ENCODE data around the gene ERGIC1.
A peak's percentile ranks its signal among the peaks of the same experiment; 100 is the strongest.

The ERGIC1 gene

DNA sequence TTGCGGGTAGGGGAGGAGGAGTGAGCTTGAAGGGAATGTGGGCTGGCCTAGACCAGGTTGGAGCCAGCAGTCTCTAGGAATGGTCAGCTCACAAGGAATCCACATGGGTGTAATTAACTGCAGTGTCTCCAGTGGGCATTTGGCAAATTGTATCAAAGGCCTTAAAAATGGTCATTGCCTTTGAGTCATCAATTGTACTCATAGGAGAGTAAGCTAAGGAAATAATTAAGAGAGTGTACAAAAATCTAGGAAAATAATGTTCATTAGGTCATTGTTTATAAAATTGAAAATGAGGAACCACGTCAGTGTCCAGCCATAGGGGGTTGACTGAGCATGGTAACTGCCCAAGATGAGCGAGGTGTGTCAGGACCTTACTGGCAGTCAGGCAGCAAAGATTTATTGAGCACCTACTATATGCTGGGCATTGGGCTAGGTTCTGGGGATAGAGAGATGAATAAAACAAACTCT, 95.4 kb downstream of the ERGIC1 start:
- Histone ChIP-seq H2BK5ac (ENCODE audit: low read length) (no peak overlapping the region), H3K4me3 (ENCODE audit: low read length in 2 of 2) (no peak overlapping the region), H4K91ac (ENCODE audit: low read depth, low read length, poor library complexity) (no peak overlapping the region), H3K27ac (replicated peaks; ENCODE audit: low read length) (no peak overlapping the region), H2AFZ (ENCODE audit: low read length) (no peak overlapping the region), H3K27me3 (ENCODE audit: control insufficient read depth in 3 of 3, insufficient read depth in 3 of 3, low read depth in 1 of 3, low read length in 3 of 3) (no peaks in the 10 kb centered on the region), H3K36me3 (replicated peaks in 1 of 2; ENCODE audit: control insufficient read depth in 2 of 2, insufficient read depth in 2 of 2, low read length in 2 of 2) (peaks cover 11 to 55% of the 10 kb centered on the region in 2 donors), H3K14ac (ENCODE audit: low read length) (no peak overlapping the region), H4K8ac (ENCODE audit: low read depth, low read length) (no peak overlapping the region), H2BK15ac (ENCODE audit: low read length) (no peak overlapping the region), H3K79me1 (ENCODE audit: low read depth, low read length) (peaks cover 3% of the 10 kb centered on the region), H2BK12ac (ENCODE audit: low read length) (no peak overlapping the region), H3K4ac (ENCODE audit: low read length) (no peak overlapping the region), H3K23ac (ENCODE audit: low read depth, low read length, poor library complexity) (no peak overlapping the region), H3K9ac (ENCODE audit: low read depth, low read length, poor library complexity) (no peak overlapping the region), H2BK120ac (ENCODE audit: low read depth, low read length) (no peak overlapping the region), H3K4me1 (ENCODE audit: control insufficient read depth in 2 of 2, insufficient read depth in 1 of 2, low read depth in 1 of 2, low read length in 2 of 2) (no peaks in the 10 kb centered on the region), H2AK5ac (ENCODE audit: low read depth, low read length) (no peak overlapping the region), H3K18ac (ENCODE audit: low read length) (no peak overlapping the region), H3K9me3 (replicated peaks in 1 of 2; ENCODE audit: control insufficient read depth in 2 of 2, insufficient read depth in 1 of 2, low read depth in 1 of 2, low read length in 2 of 2) (no peaks in the 10 kb centered on the region), H3K4me2 (ENCODE audit: insufficient read depth, low read length, poor library complexity, severe bottlenecking) (no peak overlapping the region)
- WGBS, 2 donors (ENCODE audit: extremely low coverage in 2 of 2, insufficient read length in 2 of 2, insufficient replicate concordance in 1 of 2): no CpG with 5 or more reads among the region's 3 CpGs
- DNase-seq (ENCODE audit: low spot score): no peak

DNA sequence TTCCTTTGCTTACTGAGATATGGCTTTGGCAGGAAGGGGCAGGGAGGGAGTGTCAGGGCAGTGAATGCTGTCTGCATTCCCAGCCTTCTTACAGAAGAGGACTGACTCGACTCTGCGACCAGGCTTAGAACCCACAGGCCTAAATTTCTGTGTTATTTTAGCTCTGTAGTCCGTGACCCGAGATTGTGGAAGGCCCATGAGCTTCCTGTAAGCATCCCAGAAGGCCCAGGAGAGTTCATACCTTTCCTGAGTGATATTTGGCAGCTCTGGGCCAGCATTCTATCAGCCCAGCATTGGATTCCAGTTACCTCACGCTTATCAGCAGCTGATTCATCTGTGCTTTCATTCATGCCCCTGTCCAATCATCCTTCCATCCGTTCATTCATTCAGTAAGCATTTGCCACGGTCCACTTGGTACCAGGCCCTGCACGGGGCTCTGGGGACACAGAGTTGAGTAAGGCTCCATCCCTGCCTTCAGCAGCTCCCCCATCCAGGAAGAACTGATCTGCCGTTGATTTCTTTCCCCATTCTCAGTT, 97.0 kb downstream of the ERGIC1 start:
- Histone ChIP-seq H3K4me2 (ENCODE audit: insufficient read depth, low read length, poor library complexity, severe bottlenecking) (no peak overlapping the region), H3K79me1 (ENCODE audit: low read depth, low read length) (peaks cover 4% of the 10 kb centered on the region), H3K4me1 (ENCODE audit: control insufficient read depth in 2 of 2, insufficient read depth in 1 of 2, low read depth in 1 of 2, low read length in 2 of 2) (no peaks in the 10 kb centered on the region), H3K27ac (replicated peaks; ENCODE audit: low read length) (no peak overlapping the region), H3K36me3 (replicated peaks in 1 of 2; ENCODE audit: control insufficient read depth in 2 of 2, insufficient read depth in 2 of 2, low read length in 2 of 2) (peaks cover 15 to 63% of the 10 kb centered on the region in 2 donors), H2AK5ac (ENCODE audit: low read depth, low read length) (no peak overlapping the region), H2BK15ac (ENCODE audit: low read length) (no peak overlapping the region), H3K9ac (ENCODE audit: low read depth, low read length, poor library complexity) (no peak overlapping the region), H2AFZ (ENCODE audit: low read length) (no peak overlapping the region), H3K23ac (ENCODE audit: low read depth, low read length, poor library complexity) (no peak overlapping the region), H3K14ac (ENCODE audit: low read length) (no peak overlapping the region), H3K27me3 (ENCODE audit: control insufficient read depth in 3 of 3, insufficient read depth in 3 of 3, low read depth in 1 of 3, low read length in 3 of 3) (no peaks in the 10 kb centered on the region), H4K91ac (ENCODE audit: low read depth, low read length, poor library complexity) (no peak overlapping the region), H3K4ac (ENCODE audit: low read length) (no peak overlapping the region), H2BK5ac (ENCODE audit: low read length) (no peak overlapping the region), H3K18ac (ENCODE audit: low read length) (no peak overlapping the region), H4K8ac (ENCODE audit: low read depth, low read length) (no peak overlapping the region), H2BK12ac (ENCODE audit: low read length) (no peak overlapping the region), H3K9me3 (replicated peaks in 1 of 2; ENCODE audit: control insufficient read depth in 2 of 2, insufficient read depth in 1 of 2, low read depth in 1 of 2, low read length in 2 of 2) (no peaks in the 10 kb centered on the region), H3K4me3 (ENCODE audit: low read length in 2 of 2) (no peak overlapping the region), H2BK120ac (ENCODE audit: low read depth, low read length) (no peak overlapping the region)
- WGBS, 2 donors (ENCODE audit: extremely low coverage in 2 of 2, insufficient read length in 2 of 2, insufficient replicate concordance in 1 of 2): no CpG with 5 or more reads among the region's 9 CpGs
- DNase-seq (ENCODE audit: low spot score): no peak

DNA sequence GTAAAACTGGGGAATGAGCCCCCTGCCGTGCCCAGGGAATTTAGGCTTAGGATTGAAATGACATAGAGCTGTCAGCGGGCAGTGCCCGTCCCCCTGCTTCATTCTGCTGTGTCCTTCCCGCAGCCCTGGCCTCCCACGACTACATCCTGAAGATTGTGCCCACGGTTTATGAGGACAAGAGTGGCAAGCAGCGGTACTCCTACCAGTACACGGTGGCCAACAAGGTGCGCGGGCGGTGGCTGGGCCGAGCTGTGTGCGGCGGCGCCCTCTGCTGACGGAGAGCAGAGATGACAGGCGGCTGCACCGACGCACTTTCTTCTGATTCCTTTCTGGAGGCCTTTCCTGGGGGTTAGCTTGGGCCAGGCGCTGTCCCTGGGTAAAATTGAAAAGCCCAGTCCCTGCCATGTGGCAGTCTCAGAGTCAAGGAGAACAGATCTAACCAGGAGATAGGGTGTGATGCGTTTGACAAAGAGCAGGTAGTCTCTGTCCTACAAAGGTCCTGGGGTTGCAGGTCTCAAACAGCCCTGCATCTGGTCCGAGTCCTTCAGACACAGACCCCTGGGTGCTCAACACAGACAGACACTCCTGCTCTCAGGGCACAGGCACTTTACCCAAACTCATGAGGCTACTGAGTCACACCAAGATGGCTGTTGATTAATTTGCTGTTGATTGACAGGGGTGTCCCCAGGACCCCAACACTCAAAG, 98.4 kb downstream of the ERGIC1 start:
- no peak overlapping the region for H3K4ac ChIP-seq (ENCODE audit: low read length)
- H3K4me1 ChIP-seq (ENCODE audit: control insufficient read depth in 2 of 2, insufficient read depth in 1 of 2, low read depth in 1 of 2, low read length in 2 of 2): no peaks in the 10 kb centered on the region
- DNase-seq (ENCODE audit: low spot score): peak; percentile 48
- H3K9ac ChIP-seq (ENCODE audit: low read depth, low read length, poor library complexity): no peak overlapping the region
- no peak overlapping the region for H3K4me2 ChIP-seq (ENCODE audit: insufficient read depth, low read length, poor library complexity, severe bottlenecking)
- WGBS, 2 donors (ENCODE audit: extremely low coverage in 2 of 2, insufficient read length in 2 of 2, insufficient replicate concordance in 1 of 2): no CpG with 5 or more reads among the region's 22 CpGs
- H3K4me3 ChIP-seq (ENCODE audit: low read length in 2 of 2): no peak overlapping the region
- H4K8ac ChIP-seq (ENCODE audit: low read depth, low read length): peak overlapping the region; percentile 87
- no peak overlapping the region for H2BK120ac ChIP-seq (ENCODE audit: low read depth, low read length)
- H3K79me1 ChIP-seq (ENCODE audit: low read depth, low read length): peaks cover 4% of the 10 kb centered on the region
- no peak overlapping the region for H3K27ac ChIP-seq (replicated peaks; ENCODE audit: low read length)
- no peaks in the 10 kb centered on the region for H3K9me3 ChIP-seq (replicated peaks in 1 of 2; ENCODE audit: control insufficient read depth in 2 of 2, insufficient read depth in 1 of 2, low read depth in 1 of 2, low read length in 2 of 2)
- H2BK5ac ChIP-seq (ENCODE audit: low read length): no peak overlapping the region
- H2AK5ac ChIP-seq (ENCODE audit: low read depth, low read length): no peak overlapping the region
- no peak overlapping the region for H2BK12ac ChIP-seq (ENCODE audit: low read length)
- H3K18ac ChIP-seq (ENCODE audit: low read length): no peak overlapping the region
- H3K23ac ChIP-seq (ENCODE audit: low read depth, low read length, poor library complexity): peak overlapping the region; percentile 66
- H4K91ac ChIP-seq (ENCODE audit: low read depth, low read length, poor library complexity): no peak overlapping the region
- H3K36me3 ChIP-seq (replicated peaks in 1 of 2; ENCODE audit: control insufficient read depth in 2 of 2, insufficient read depth in 2 of 2, low read length in 2 of 2): peaks cover 11 to 65% of the 10 kb centered on the region in 2 donors
- H3K14ac ChIP-seq (ENCODE audit: low read length): no peak overlapping the region
- H3K27me3 ChIP-seq (ENCODE audit: control insufficient read depth in 3 of 3, insufficient read depth in 3 of 3, low read depth in 1 of 3, low read length in 3 of 3): no peaks in the 10 kb centered on the region
- H2AFZ ChIP-seq (ENCODE audit: low read length): no peak overlapping the region
- no peak overlapping the region for H2BK15ac ChIP-seq (ENCODE audit: low read length)

DNA sequence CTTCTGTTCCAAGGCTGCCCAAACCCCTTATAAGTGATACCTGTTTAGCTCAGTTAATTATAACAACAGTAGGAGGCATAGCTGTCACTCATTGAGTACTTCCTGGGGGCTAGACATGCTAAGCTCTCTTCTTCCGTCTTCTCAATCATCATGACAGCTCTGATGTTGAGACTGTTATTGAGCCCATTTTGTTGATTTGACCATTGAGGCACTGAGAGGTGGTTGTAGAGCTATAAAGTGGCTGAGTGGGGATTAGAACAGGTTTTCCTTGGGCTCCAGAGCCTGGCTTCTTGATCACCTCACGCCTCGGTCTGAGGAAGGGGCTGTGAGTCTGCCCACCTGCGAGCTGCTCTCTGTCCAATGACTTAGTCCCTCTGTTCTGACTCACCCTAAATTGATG, 99.2 kb downstream of the ERGIC1 start:
- Histone ChIP-seq H4K91ac (ENCODE audit: low read depth, low read length, poor library complexity) (no peak overlapping the region), H3K4me2 (ENCODE audit: insufficient read depth, low read length, poor library complexity, severe bottlenecking) (no peak overlapping the region), H3K27ac (replicated peaks; ENCODE audit: low read length) (no peak overlapping the region), H4K8ac (ENCODE audit: low read depth, low read length) (no peak overlapping the region), H2BK12ac (ENCODE audit: low read length) (no peak overlapping the region), H3K23ac (ENCODE audit: low read depth, low read length, poor library complexity) (no peak overlapping the region), H3K18ac (ENCODE audit: low read length) (no peak overlapping the region), H2BK5ac (ENCODE audit: low read length) (no peak overlapping the region), H3K9ac (ENCODE audit: low read depth, low read length, poor library complexity) (no peak overlapping the region), H2AK5ac (ENCODE audit: low read depth, low read length) (no peak overlapping the region), H3K4me1 (ENCODE audit: control insufficient read depth in 2 of 2, insufficient read depth in 1 of 2, low read depth in 1 of 2, low read length in 2 of 2) (no peaks in the 10 kb centered on the region), H3K79me1 (ENCODE audit: low read depth, low read length) (peaks cover 4% of the 10 kb centered on the region), H3K36me3 (replicated peaks in 1 of 2; ENCODE audit: control insufficient read depth in 2 of 2, insufficient read depth in 2 of 2, low read length in 2 of 2) (peaks cover 11 to 65% of the 10 kb centered on the region in 2 donors), H3K27me3 (ENCODE audit: control insufficient read depth in 3 of 3, insufficient read depth in 3 of 3, low read depth in 1 of 3, low read length in 3 of 3) (no peaks in the 10 kb centered on the region), H3K4ac (ENCODE audit: low read length) (no peak overlapping the region), H2AFZ (ENCODE audit: low read length) (no peak overlapping the region), H3K14ac (ENCODE audit: low read length) (no peak overlapping the region), H3K9me3 (replicated peaks in 1 of 2; ENCODE audit: control insufficient read depth in 2 of 2, insufficient read depth in 1 of 2, low read depth in 1 of 2, low read length in 2 of 2) (no peaks in the 10 kb centered on the region), H2BK120ac (ENCODE audit: low read depth, low read length) (no peak overlapping the region), H2BK15ac (ENCODE audit: low read length) (no peak overlapping the region), H3K4me3 (ENCODE audit: low read length in 2 of 2) (no peak overlapping the region)
- no CpG with 5 or more reads among the region's 4 CpGs for WGBS, 2 donors (ENCODE audit: extremely low coverage in 2 of 2, insufficient read length in 2 of 2, insufficient replicate concordance in 1 of 2)
- DNase-seq (ENCODE audit: low spot score): no peak
